Measurements from ENCODE around the gene BCLAF1. TPM values are rescaled to one million over a fixed set of nuclear protein-coding genes. Genes with fewer than 3 reads are reported as not detected.

Gene BCLAF1
- total and polyA plus RNA-seq, 9 of the 15 experiments (the other 6 are each of a cell fraction or from before 2014, with no cell fraction given), result 65.4 to 286 (median 165) TPM

DNA sequence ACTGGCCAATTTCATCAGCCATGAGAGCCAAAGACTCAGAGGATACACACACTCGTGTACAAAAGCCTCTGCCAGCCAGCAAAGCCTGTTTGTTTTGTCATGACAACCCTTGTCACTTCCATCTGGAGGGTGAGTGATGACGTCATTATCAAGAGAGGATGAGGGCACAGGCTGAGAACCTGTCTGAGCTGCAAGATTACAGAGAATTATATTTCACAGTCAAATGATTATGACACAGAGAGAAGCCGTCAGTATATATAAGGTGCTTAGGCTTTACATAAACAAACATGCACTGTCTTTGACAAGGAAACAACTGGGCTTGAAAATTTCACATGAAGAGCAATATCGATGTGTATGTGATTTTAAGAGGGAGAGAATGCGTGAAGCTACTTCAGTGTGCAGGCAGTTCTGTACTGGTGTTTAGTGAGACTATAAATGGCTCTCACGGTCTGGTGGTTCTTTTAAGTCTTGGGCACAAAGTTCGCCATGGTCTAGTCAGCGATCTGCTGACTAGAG lies 36.5 kb upstream of the BCLAF1 start (continued):
- TF ChIP-seq NR2C2 (CRISPR knock-in tag; IDR thresholded peaks at IDR 0.05) (no peak), NR2C2 (tag; IDR thresholded peaks at IDR 0.05) (0 out of 2 replicates have a peak, but pooled peaks have one; percentile 17), FOSL1 (tag; conservative IDR thresholded peaks at IDR 0.05) (peak; percentile 68), ZNF785 (CRISPR knock-in tag; IDR thresholded peaks at IDR 0.05) (no peak)

GRCh38 chr6:136324686-136325380 lies 35.2 kb upstream of the BCLAF1 start:
- no peak overlapping the region for H3K27ac ChIP-seq (ENCODE audit: extremely low read depth, low read depth, low read length)
- no peaks in the 10 kb centered on the region for H3K9me1 ChIP-seq (ENCODE audit: control insufficient read depth, insufficient read depth, low read length)
- in situ Hi-C loops (cut with MboI), result loop anchor here (25.0 kb wide), 1 partner anchor 212 kb away; no protein-coding TSS in a partner anchor
- FAIRE-seq (no peak), DNase-seq (ENCODE audit: extremely low read depth in 1 of 4, low spot score in 3 of 4) (no peak), ATAC-seq (no peak)
- WGBS (ENCODE audit: insufficient coverage, low coverage, missing lambda C conversion rate), result 15% methylated on average over 10 of the region's 10 CpGs
- peaks cover 10 to 14% of the 10 kb centered on the region in 2 experiments for H3K27me3 ChIP-seq (ENCODE audit: control insufficient read depth in 2 of 2, insufficient read depth in 2 of 2, low read length in 2 of 2)
- no peaks in the 10 kb centered on the region for H3K4me1 ChIP-seq (replicated peaks in 1 of 2; ENCODE audit: control insufficient read depth in 2 of 2, insufficient read depth in 2 of 2, low read length in 2 of 2)
- no TSS peak for BruUV-seq (replicated peaks)
- no peaks in the 10 kb centered on the region for H4K20me1 ChIP-seq (replicated peaks; ENCODE audit: control insufficient read depth, insufficient read depth, low read length)
- no peaks in the 10 kb centered on the region for H3K9me3 ChIP-seq (replicated peaks; ENCODE audit: control insufficient read depth, insufficient read depth, low read depth, low read length)
- H2AFZ ChIP-seq (ENCODE audit: low read depth, low read length), result no peak overlapping the region
- H3K4me2 ChIP-seq (ENCODE audit: insufficient read depth, low read length), result no peak overlapping the region
- POLR2A ChIA-PET, result interaction anchor here (0.9 to 4.3 kb wide), 6 partner anchors 8 to 624 kb away, joined by 3 to 18 read pairs (median 4); partner anchors contain the start of gene BCLAF1
- intact Hi-C loops (cut with micrococcal nuclease), result no loop called here
- no peak overlapping the region for H3K4me3 ChIP-seq
- H3K9ac ChIP-seq (ENCODE audit: insufficient read depth in 1 of 2, low read depth in 2 of 2, low read length in 2 of 2), result no peak overlapping the region
- H3K36me3 ChIP-seq (ENCODE audit: control insufficient read depth, insufficient read depth, low read length), result no peaks in the 10 kb centered on the region
- CTCF ChIA-PET (ENCODE audit: low intra/inter-chr PET ratio), result no interaction called here
- no peaks in the 10 kb centered on the region for H3K79me2 ChIP-seq (ENCODE audit: control insufficient read depth, insufficient read depth, low read length)
- TF ChIP-seq MIER1 (IDR thresholded peaks at IDR 0.05; ENCODE audit: low read depth) (no peak), TSHZ1 (CRISPR knock-in tag; IDR thresholded peaks at IDR 0.05) (no peak), BRCA1 (IDR thresholded peaks at IDR 0.05) (no peak), BRCA1 (CRISPR knock-in tag; IDR thresholded peaks at IDR 0.05) (no peak), ZNF274 (IDR thresholded peaks at IDR 0.05; ENCODE audit: borderline replicate concordance, low read depth, low read length) (no peak), U2AF1 (optimal IDR thresholded peaks at IDR 0.05; ENCODE audit: low read depth, low read length) (no peak), STAT5B (CRISPR knock-in tag; IDR thresholded peaks at IDR 0.05) (no peak), PRPF4 (IDR thresholded peaks at IDR 0.05; ENCODE audit: insufficient read depth, low read depth, low read length, poor library complexity, severe bottlenecking) (no peak), RFX1 (IDR thresholded peaks at IDR 0.05) (0 out of 2 replicates have a peak, but pooled peaks have one; percentile 29)
- TF ChIP-seq, protein P1, sequence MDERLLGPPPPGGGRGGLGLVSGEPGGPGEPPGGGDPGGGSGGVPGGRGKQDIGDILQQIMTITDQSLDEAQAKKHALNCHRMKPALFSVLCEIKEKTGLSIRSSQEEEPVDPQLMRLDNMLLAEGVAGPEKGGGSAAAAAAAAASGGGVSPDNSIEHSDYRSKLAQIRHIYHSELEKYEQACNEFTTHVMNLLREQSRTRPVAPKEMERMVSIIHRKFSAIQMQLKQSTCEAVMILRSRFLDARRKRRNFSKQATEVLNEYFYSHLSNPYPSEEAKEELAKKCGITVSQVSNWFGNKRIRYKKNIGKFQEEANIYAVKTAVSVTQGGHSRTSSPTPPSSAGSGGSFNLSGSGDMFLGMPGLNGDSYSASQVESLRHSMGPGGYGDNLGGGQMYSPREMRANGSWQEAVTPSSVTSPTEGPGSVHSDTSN (CRISPR knock-in tag; IDR thresholded peaks at IDR 0.05; ENCODE audit: low read depth), result no peak
- TF ChIP-seq, protein P1 (tag; conservative IDR thresholded peaks at IDR 0.05; ENCODE audit: low read depth), result 0 out of 2 replicates have a peak, but pooled peaks have one; percentile 23
